Stimulated activated CD8-positive, alpha-beta memory T cell treated with anti-CD3 and anti-CD28 coated beads, Interleukin-7, amount 100 ng/mL, for 48 hours (primary cell): ENCODE data around the gene DIP2C.
A peak's percentile ranks its signal among the peaks of the same experiment; 100 is the strongest.
"Not testable (repeated sequence)": the region's sequence is repeated elsewhere in the genome, so short reads cannot be mapped to it uniquely, and the experiment has no call there.

ENCODE experiments used
- DNase-seq, 2 donors: peaks; one replicate each; pipeline ENCODE4 v3.0.0-alpha.2; 2020; ENCODE audit warnings: low read depth in 1 of 2; ENCODE audit errors: extremely low read depth in 1 of 2

Gene DIP2C

DNA sequence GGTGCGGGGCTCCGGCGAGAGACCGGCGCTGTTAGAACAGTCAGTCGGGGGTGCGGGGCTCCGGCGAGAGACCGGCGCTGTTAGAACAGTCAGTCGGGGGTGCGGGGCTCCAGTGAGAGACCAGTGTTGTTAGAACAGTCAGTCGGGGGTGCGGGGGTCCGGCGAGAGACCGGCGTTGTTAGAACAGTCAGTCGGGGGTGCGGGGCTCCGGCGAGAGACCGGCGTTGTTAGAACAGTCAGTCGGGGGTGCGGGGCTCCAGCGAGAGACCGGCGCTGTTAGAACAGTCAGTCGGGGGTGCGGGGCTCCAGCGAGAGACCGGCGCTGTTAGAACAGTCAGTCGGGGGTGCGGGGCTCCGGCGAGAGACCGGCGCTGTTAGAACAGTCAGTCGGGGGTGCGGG is 366.4 kb downstream of the DIP2C start:
- not testable (repeated sequence) for DNase-seq

DNA sequence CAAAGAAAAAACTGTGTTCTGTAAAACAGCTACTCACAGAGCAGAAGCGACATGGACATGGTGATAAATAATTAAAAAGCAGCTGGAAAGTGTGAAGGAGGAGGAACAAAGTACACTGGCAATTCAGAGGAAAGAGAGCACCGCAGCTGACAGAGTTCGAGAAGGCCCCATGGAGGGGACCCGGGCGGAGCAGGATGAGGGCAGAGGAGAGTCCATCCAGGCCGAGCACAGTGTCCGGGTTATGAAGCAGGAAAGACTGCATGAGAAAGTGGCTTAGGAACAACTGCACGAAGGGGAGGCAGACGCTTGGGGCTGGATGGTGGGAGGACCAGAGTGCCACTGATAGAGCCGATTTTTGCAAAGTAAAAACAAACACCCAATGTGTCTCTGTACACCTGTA is 368.7 kb downstream of the DIP2C start:
- DNase-seq: no peak

GRCh38 chr10:317926-318325 is 371.5 kb downstream of the DIP2C start:
- no peak for DNase-seq

- peak in 1 of 2 donors; percentile 5 for DNase-seq
These were observed 372.1 kb downstream of the DIP2C start for GRCh38 chr10:317271-317769.

DNA sequence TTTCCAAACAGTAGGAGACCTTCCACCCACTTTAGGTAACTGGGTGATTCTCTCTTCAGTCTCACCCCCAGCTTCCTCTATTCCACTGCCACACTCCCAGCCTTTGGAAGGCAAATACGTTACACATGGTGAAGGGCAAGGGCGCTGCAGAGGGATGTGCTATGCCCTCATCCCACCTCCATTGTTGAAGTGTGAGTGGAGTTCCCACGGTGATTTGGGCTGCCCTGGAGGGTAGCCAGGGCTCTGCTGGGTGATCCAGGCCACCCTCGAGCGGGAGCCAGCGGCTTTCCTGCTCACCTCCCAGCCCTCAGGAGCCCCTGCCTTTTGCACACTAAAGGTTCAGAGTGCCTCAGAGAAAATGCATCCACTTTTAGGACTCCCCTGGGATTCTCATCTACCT is 373.1 kb downstream of the DIP2C start:
- no peak for DNase-seq

GRCh38 chr10:314871-315270 is 374.6 kb downstream of the DIP2C start:
- no peak for DNase-seq

DNA sequence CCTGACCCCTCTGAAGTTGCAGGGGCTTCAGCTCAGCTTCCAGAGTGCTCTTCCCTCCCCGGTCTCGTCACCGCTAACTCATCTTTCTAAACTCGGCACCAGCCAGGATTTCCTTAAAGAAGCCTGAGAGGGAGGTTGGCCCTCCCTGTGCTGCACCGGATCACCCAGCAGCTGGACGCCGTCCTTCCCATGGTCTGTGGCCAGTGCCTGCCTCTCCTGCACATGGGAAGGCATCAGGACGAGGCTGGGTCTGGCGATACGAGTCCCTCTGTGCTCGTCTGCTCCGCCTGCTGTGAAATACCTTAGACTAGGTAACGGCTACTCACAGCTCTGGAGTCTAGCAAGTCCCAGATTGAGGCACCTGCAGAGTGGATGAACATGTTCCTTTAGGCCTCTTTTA is 375.1 kb downstream of the DIP2C start:
- no peak for DNase-seq

DNA sequence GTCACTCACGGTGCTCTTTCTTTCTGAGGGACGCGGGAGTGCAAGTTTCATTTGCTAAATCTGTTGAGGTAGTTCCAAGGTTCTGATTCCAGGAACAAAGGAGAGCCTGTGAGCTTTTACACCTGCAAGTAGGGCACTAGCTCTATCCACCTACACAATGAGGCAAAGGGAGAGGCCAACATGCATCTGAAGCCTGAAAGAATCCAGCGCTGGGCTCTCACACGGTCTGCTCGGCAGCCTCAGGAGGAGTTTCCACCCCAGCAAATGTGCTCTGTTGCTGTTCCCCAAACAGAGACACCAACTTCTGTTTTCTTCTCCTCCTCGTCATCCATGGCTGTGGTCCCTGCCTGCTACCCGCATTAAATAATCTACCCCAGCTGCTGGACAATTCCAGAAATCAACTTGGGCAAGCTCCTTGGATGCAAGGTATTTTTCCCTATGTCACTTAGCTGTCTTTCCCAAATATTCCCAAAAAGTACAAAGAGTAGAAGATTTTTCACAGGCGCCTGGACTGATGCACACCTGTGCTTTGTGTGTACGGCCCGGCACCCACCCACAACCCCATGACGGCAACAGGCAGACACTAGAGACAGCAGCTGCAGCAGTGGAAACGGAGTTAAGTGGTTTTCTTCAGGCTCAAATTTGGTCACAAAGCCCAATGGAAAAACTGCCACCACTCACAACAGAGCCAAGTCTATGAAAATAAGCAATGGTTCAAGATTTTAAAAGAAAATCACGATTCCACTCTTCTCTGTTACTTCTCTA is 377.4 kb downstream of the DIP2C start:
- DNase-seq: no peak

GRCh38 chr10:310976-311639 is 378.4 kb downstream of the DIP2C start:
- DNase-seq: no peak

DNA sequence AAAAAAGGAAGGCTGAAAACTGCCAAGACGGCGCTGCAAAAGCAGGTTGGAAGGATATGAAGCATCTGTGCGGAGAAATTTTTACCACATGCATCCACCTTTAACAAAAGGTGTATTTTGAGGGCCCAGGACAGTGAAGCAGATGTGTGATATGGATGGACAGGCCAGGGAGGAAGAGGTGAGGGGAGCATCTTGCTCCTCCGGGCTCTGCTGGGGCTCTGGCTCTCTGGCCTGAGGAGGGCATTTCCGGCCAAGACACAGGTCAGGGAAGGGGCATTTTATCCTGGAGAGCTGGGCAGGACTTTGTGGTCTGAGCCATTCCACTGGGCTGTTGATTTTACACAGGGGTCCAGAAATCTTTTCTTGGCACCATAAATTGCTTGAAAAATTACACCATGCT is 379.1 kb downstream of the DIP2C start:
- DNase-seq: no peak

- no peak for DNase-seq
These were observed 380.8 kb downstream of the DIP2C start for GRCh38 chr10:308572-309085.

DNA sequence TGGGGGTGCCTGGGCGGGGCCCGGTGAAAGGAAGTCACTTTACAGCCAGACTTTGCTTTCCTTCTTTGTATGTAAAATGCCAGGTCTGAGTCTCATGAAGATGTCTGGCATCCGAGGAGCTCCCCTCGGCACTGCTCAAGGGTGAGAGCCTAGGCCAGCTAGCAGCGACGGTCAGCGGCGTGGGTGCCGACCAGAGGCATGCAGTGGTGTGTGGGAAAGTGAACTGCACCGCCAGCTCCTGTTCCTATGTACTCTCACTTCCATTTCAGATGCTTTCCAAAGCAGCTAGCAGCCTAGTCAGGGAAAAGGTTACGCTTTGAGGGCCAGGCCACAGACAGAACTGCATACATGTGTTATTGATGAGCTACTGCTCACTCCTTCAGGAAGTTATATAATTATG is 381.4 kb downstream of the DIP2C start:
- DNase-seq: no peak

GRCh38 chr10:307659-308058 is 381.8 kb downstream of the DIP2C start:
- DNase-seq: no peak

DNA sequence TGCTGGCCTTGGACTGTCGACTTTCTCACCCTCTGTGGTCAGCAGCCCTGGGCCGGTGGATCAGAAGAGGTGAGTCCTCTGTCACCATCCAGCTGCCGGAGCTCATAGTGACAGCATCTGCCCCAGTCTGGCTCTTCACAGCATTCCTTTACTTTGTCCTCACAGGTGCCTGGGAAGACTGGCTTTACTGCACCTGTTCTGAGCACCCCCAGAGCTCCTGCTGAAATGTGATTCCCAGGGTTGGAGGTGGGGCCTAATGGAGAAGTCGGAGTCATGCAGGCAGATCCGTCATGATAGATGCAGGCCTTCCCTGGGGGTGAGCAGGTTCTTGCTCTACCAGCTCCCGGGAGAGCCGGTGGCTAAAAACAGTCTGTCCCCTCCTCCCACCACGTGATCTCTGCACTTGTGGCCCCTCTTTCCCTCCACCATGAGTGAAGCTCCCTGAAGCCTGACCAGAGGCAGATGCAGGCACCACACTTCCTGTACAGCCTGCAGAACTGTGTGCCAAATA is 382.7 kb downstream of the DIP2C start:
- DNase-seq: no peak

DNA sequence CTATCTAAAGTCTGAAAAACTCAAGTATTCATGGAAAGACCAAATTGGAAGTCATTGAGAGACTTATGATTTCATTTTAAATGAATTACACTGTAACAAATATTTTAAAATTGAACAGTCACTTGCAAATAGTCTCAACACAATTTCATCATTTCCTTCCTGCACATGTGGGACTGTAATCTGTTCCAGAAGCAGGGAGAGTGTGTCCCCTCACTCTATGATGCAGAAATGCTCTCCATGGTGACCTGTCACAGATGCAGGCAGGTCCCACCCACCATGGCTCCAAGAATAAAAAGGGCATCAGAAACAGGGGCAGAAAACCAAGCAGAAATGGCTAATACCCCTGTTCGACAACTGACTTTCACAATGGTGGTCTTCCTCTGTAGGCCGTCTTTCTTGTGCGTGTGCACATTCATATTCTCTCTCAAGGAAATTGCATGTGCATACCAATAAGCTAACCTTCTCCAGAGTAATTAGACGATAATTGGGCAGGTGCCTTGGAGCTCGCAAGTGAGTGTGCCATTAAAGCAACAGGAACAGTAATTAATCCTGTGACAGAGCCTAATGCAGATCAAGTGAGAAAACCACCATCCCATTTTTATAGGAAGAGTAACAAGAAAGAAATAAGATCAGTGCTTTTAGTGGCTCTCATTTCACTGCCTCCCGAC is 383.3 kb downstream of the DIP2C start:
- DNase-seq: no peak

- no peak for DNase-seq
These were observed 384.4 kb downstream of the DIP2C start for GRCh38 chr10:305034-305433.

DNA sequence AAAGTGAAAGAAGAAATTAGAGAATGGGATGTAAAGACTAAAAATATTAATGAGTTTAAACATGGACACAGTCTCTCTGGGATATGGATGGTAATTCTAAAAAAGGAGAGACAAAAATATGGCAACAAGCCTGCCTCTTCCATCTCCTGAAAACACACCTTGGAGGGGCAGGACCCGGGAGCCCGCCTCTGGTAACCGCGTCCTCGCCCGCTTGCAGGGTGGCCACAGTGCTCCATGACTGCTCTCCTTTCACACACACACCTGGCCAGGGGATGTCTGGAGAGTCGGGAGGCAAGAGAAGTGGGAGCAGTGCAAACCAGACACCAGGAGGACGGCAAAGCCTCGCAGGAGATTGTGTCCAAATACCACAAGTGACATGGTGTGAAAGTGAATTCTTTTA is 387.9 kb downstream of the DIP2C start:
- DNase-seq: no peak

DNA sequence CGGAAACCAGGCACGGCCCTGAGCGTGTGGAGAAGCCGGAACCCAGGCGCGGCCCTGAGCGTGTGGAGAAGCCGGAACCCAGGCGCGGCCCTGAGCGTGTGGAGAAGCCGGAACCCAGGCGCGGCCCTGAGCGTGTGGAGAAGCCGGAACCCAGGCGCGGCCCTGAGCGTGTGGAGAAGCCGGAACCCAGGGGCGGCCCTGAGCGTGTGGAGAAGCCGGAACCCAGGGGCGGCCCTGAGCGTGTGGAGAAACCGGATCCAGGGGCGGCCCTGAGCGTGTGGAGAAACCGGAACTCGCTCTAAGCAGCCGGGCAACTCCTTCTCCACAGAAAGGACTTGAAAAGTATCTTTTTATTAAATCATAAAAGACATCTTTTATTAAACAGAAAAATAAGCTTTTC is 388.9 kb downstream of the DIP2C start:
- DNase-seq: not testable (repeated sequence)

DNA sequence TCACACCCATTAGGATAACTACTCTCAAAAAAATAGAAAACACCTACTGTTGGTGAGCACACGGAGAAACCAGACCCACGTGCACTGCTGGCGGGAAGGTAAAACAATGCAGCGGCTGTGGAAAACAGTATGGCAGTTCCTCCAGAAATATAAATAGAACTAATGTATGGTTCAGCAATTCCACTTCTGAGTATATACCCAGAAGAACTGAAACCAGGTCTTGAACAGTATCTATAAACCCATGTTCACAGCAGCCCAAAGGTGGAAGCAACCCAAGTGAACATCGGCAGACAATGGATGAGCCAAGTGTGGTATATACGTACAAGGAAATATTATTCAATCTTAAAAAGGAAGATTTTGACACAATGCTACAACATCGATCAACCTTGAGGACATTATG is 389.5 kb downstream of the DIP2C start:
- DNase-seq: no peak

GRCh38 chr10:299512-299911 is 390.0 kb downstream of the DIP2C start:
- DNase-seq: no peak

DNA sequence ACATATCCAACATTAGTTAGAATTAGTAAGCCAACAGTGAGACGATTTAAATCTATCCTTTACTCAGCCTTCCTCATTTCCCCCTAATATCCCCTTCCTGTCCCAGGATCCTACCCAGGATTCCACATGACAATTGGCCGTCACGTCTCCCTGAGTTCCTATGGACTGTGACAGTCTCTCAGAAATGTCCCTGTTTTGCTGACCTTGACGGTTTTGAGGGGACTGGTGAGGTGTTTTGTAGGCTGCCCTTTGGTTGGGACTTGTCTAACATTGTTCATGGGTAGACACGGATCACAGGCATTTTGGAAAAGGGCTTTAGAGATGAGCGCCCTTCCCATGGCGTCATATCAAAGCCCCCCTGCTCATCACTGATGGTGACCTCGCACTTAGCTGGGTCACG is 391.4 kb downstream of the DIP2C start:
- no peak for DNase-seq
